ENCODE results near the gene SMAD3.
"Not testable (repeated sequence)": the region's sequence is repeated elsewhere in the genome, so short reads cannot be mapped to it uniquely, and the experiment has no call there.

The SMAD3 gene

GRCh38 chr15:67110958-67111864 is 45.8 kb downstream of the SMAD3 start:
- no peak for DNase-seq (ENCODE audit: low spot score)

GRCh38 chr15:67114046-67114445 is 48.6 kb downstream of the SMAD3 start:
- DNase-seq (ENCODE audit: low spot score) = no peak

- DNase-seq (ENCODE audit: low spot score) = no peak
Observed at GRCh38 chr15:67114846-67115585, 49.6 kb downstream of the SMAD3 start.

- no peak for DNase-seq (ENCODE audit: low spot score)
Observed at GRCh38 chr15:67115586-67115969, 50.2 kb downstream of the SMAD3 start.

GRCh38 chr15:67116742-67117141 is 51.3 kb downstream of the SMAD3 start:
- peak; percentile 86 for DNase-seq (ENCODE audit: low spot score)

- DNase-seq (ENCODE audit: low spot score) = no peak
Observed at GRCh38 chr15:67117370-67117769, 52.0 kb downstream of the SMAD3 start.

- no peak for DNase-seq (ENCODE audit: low spot score)
Observed at GRCh38 chr15:67118808-67119207, 53.4 kb downstream of the SMAD3 start.

GRCh38 chr15:67119238-67119846 is 53.9 kb downstream of the SMAD3 start:
- DNase-seq (ENCODE audit: low spot score) = no peak

- no peak for DNase-seq (ENCODE audit: low spot score)
Observed at GRCh38 chr15:67120009-67120838, 54.8 kb downstream of the SMAD3 start.

- DNase-seq (ENCODE audit: low spot score) = no peak
Observed at GRCh38 chr15:67120839-67121643, 55.6 kb downstream of the SMAD3 start.

GRCh38 chr15:67121644-67122605 is 56.5 kb downstream of the SMAD3 start:
- DNase-seq (ENCODE audit: low spot score) = no peak

GRCh38 chr15:67122816-67123215 is 57.4 kb downstream of the SMAD3 start:
- not testable (repeated sequence) for DNase-seq (ENCODE audit: low spot score)

GRCh38 chr15:67123291-67123690 is 57.9 kb downstream of the SMAD3 start:
- DNase-seq (ENCODE audit: low spot score) = not testable (repeated sequence)

GRCh38 chr15:67124111-67124510 is 58.7 kb downstream of the SMAD3 start:
- DNase-seq (ENCODE audit: low spot score) = no peak

- DNase-seq (ENCODE audit: low spot score) = no peak
Observed at GRCh38 chr15:67124911-67125588, 59.6 kb downstream of the SMAD3 start.

GRCh38 chr15:67125589-67126502 is 60.4 kb downstream of the SMAD3 start:
- no peak for DNase-seq (ENCODE audit: low spot score)

- no peak for DNase-seq (ENCODE audit: low spot score)
Observed at GRCh38 chr15:67126551-67127330, 61.3 kb downstream of the SMAD3 start.

All from LoVo (cell line).